ENCODE data around the gene CYBC1. TPM values are rescaled to one million over a fixed set of nuclear protein-coding genes. Genes with fewer than 3 reads are reported as not detected.

The CYBC1 gene
- total RNA-seq, 2 experiments from 2014 or later = 470 to 679 TPM

DNA sequence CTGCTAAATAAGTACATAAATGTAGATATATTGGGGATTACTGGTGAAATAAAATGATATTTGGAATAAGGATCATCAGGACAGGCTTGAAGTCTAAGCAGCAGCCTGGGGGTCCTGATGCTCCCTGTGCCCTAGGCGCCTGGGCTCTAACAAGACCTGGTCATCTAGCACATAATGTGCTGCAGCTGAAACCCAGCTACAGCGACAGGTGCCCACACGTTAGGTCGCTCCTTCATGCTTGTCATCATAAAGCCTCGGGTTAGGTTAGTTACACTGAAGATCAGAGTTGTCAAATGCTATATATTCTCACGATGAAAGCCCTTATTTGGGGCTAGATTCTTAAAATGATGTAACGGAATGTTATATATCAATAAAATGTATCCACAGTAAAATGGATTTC, 19.5 kb upstream of the CYBC1 start:
- intact Hi-C loops (cut with micrococcal nuclease; ENCODE audit: unreplicated experiment) = no loop called here
- Histone ChIP-seq H3K27ac (ENCODE audit: low read depth, low read length, poor library complexity, severe bottlenecking) (no peak overlapping the region), H3K9me2 (ENCODE audit: insufficient read depth, low read length) (no peaks in the 10 kb centered on the region), H4K20me1 (ENCODE audit: insufficient read depth, low read length) (no peaks in the 10 kb centered on the region), H3K9me3 (ENCODE audit: low read length) (no peaks in the 10 kb centered on the region), H3K4me3 (ENCODE audit: low read depth, low read length, poor library complexity, severe bottlenecking) (no peak overlapping the region), H3K36me3 (ENCODE audit: insufficient read depth, low read length) (peaks cover 86% of the 10 kb centered on the region), H3K4me1 (ENCODE audit: insufficient read depth, low read length, poor library complexity, severe bottlenecking) (no peaks in the 10 kb centered on the region), H3K4me2 (ENCODE audit: low read length) (no peak overlapping the region), H3K79me2 (ENCODE audit: insufficient read depth, low read depth, low read length) (no peaks in the 10 kb centered on the region), H2AFZ (ENCODE audit: low read length) (no peak overlapping the region)
- no peak for DNase-seq (ENCODE audit: low spot score)
- BruUV-seq (replicated peaks) = no TSS peak
- ChIA-PET POLR2A (no interaction called here), CTCF (ENCODE audit: unreplicated experiment) (no interaction called here)
- TF ChIP-seq EZH2phosphoT487 (IDR thresholded peaks at IDR 0.05; ENCODE audit: borderline replicate concordance, low read depth, low read length) = no peak
- TF ChIP-seq, protein P1, sequence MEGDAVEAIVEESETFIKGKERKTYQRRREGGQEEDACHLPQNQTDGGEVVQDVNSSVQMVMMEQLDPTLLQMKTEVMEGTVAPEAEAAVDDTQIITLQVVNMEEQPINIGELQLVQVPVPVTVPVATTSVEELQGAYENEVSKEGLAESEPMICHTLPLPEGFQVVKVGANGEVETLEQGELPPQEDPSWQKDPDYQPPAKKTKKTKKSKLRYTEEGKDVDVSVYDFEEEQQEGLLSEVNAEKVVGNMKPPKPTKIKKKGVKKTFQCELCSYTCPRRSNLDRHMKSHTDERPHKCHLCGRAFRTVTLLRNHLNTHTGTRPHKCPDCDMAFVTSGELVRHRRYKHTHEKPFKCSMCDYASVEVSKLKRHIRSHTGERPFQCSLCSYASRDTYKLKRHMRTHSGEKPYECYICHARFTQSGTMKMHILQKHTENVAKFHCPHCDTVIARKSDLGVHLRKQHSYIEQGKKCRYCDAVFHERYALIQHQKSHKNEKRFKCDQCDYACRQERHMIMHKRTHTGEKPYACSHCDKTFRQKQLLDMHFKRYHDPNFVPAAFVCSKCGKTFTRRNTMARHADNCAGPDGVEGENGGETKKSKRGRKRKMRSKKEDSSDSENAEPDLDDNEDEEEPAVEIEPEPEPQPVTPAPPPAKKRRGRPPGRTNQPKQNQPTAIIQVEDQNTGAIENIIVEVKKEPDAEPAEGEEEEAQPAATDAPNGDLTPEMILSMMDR (conservative IDR thresholded peaks at IDR 0.05; ENCODE audit: low read length) = no peak

DNA sequence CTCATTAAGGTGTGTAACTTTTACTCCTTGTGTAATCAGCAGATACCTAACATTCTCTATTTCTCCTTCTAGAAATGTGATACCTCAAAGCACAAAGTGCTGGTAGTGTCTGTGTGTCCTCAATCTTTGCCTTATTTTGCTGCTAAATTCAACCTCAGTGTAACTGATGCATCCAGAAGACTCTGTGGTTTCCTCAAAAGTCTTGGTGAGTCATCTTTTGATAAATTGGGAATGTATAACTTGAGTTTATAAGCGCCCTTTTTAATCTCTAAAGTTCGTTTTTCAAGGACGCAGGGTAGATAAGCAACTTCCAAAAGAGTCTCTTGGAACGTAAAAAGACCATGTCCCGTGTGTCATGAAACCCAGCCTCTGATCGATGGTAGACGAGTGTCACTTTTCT, 18.1 kb upstream of the CYBC1 start:
- H2AFZ ChIP-seq (ENCODE audit: low read length) = no peak overlapping the region
- no TSS peak for BruUV-seq (replicated peaks)
- H3K4me3 ChIP-seq (ENCODE audit: low read depth, low read length, poor library complexity, severe bottlenecking) = no peak overlapping the region
- no peaks in the 10 kb centered on the region for H3K79me2 ChIP-seq (ENCODE audit: insufficient read depth, low read depth, low read length)
- H3K36me3 ChIP-seq (ENCODE audit: insufficient read depth, low read length) = peaks cover 87% of the 10 kb centered on the region
- H3K27ac ChIP-seq (ENCODE audit: low read depth, low read length, poor library complexity, severe bottlenecking) = no peak overlapping the region
- H3K9me2 ChIP-seq (ENCODE audit: insufficient read depth, low read length) = no peaks in the 10 kb centered on the region
- POLR2A ChIA-PET = no interaction called here
- no peaks in the 10 kb centered on the region for H3K9me3 ChIP-seq (ENCODE audit: low read length)
- TF ChIP-seq, protein P1 (conservative IDR thresholded peaks at IDR 0.05; ENCODE audit: low read length) = no peak
- TF ChIP-seq EZH2phosphoT487 (IDR thresholded peaks at IDR 0.05; ENCODE audit: borderline replicate concordance, low read depth, low read length) = no peak
- DNase-seq (ENCODE audit: low spot score) = no peak
- H3K4me1 ChIP-seq (ENCODE audit: insufficient read depth, low read length, poor library complexity, severe bottlenecking) = no peaks in the 10 kb centered on the region
- H3K4me2 ChIP-seq (ENCODE audit: low read length) = no peak overlapping the region
- intact Hi-C loops (cut with micrococcal nuclease; ENCODE audit: unreplicated experiment) = no loop called here
- no peaks in the 10 kb centered on the region for H4K20me1 ChIP-seq (ENCODE audit: insufficient read depth, low read length)
- CTCF ChIA-PET (ENCODE audit: unreplicated experiment) = no interaction called here

- Histone ChIP-seq H3K36me3 (ENCODE audit: insufficient read depth, low read length) (peaks cover 98% of the 10 kb centered on the region), H3K9me3 (ENCODE audit: low read length) (no peaks in the 10 kb centered on the region), H3K4me2 (ENCODE audit: low read length) (no peak overlapping the region), H2AFZ (ENCODE audit: low read length) (no peak overlapping the region), H3K4me3 (ENCODE audit: low read depth, low read length, poor library complexity, severe bottlenecking) (no peak overlapping the region), H3K4me1 (ENCODE audit: insufficient read depth, low read length, poor library complexity, severe bottlenecking) (no peaks in the 10 kb centered on the region), H3K9me2 (ENCODE audit: insufficient read depth, low read length) (no peaks in the 10 kb centered on the region), H3K27ac (ENCODE audit: low read depth, low read length, poor library complexity, severe bottlenecking) (no peak overlapping the region), H3K79me2 (ENCODE audit: insufficient read depth, low read depth, low read length) (no peaks in the 10 kb centered on the region), H4K20me1 (ENCODE audit: insufficient read depth, low read length) (no peaks in the 10 kb centered on the region)
- TF ChIP-seq EZH2phosphoT487 (IDR thresholded peaks at IDR 0.05; ENCODE audit: borderline replicate concordance, low read depth, low read length) = no peak
- BruUV-seq (replicated peaks) = no TSS peak
- intact Hi-C loops (cut with micrococcal nuclease; ENCODE audit: unreplicated experiment) = no loop called here
- DNase-seq (ENCODE audit: low spot score) = no peak
- POLR2A ChIA-PET = no interaction called here
- CTCF ChIA-PET (ENCODE audit: unreplicated experiment) = no interaction called here
Observed at GRCh38 chr17:82465023-82465603, 14.6 kb upstream of the CYBC1 start.
